ENCODE measurements around the gene GALNT2. TPM values are rescaled to one million over a fixed set of nuclear protein-coding genes. Genes with fewer than 3 reads are reported as not detected.
A peak's percentile ranks its signal among the peaks of the same experiment; 100 is the strongest.

GALNT2 gene
- total and polyA plus RNA-seq, 2 experiments from 2014 or later = 17.8 to 48.3 TPM

GRCh38 chr1:230144010-230144614, 77.1 kb downstream of the GALNT2 start (continued):
- TF ChIP-seq ZNF462 (CRISPR knock-in tag; IDR thresholded peaks at IDR 0.05) = no peak

- Mint-ChIP-seq H3K27me3 (ENCODE audit: insufficient read depth, low read depth, poor library complexity) (peaks cover 6% of the 10 kb centered on the region), H3K36me3 (ENCODE audit: low read depth) (no peaks in the 10 kb centered on the region), H3K27ac (peak overlapping the region; percentile 70), H3K9me3 (no peaks in the 10 kb centered on the region), H3K4me3 (no peak overlapping the region), H3K4me1 (peaks cover 81% of the 10 kb centered on the region)
- no peak overlapping the region for H3K27ac ChIP-seq (ENCODE audit: low read depth)
- no peak overlapping the region for H3K4me3 ChIP-seq
- H3F3A ChIP-seq (replicated peaks; ENCODE audit: low read depth) = no peaks in the 10 kb centered on the region
- H3K27me3 ChIP-seq (ENCODE audit: insufficient read depth) = no peaks in the 10 kb centered on the region
- no peak overlapping the region for H2AFZ ChIP-seq
- H3K36me3 ChIP-seq (ENCODE audit: insufficient read depth) = no peaks in the 10 kb centered on the region
- H3K4me1 ChIP-seq (ENCODE audit: insufficient read depth) = peaks cover 30% of the 10 kb centered on the region
- H3K9me2 ChIP-seq (ENCODE audit: insufficient read depth) = no peaks in the 10 kb centered on the region
- H3K79me2 ChIP-seq (replicated peaks; ENCODE audit: insufficient read depth) = peaks cover 53% of the 10 kb centered on the region
- ATAC-seq (no peak; the same call in 2 of the 3 replicates), DNase-seq (ENCODE audit: low spot score) (no peak)
- H4K20me1 ChIP-seq (replicated peaks; ENCODE audit: insufficient read depth) = peaks cover 8% of the 10 kb centered on the region
- no peak overlapping the region for H3K4me2 ChIP-seq
- TF ChIP-seq EZH2 (IDR thresholded peaks at IDR 0.05; ENCODE audit: low read depth, unreplicated experiment) (no peak), CREB1 (CRISPR knock-in tag; IDR thresholded peaks at IDR 0.05; ENCODE audit: low read depth) (no peak), ETS1 (IDR thresholded peaks at IDR 0.05) (no peak), ZNF331 (CRISPR knock-in tag; IDR thresholded peaks at IDR 0.05; ENCODE audit: low read depth) (no peak), ZNF114 (CRISPR knock-in tag; IDR thresholded peaks at IDR 0.05) (no peak), EZH2phosphoT487 (IDR thresholded peaks at IDR 0.05; ENCODE audit: unreplicated experiment) (no peak), REST (IDR thresholded peaks at IDR 0.05; ENCODE audit: unreplicated experiment) (no peak), JUNB (IDR thresholded peaks at IDR 0.05; ENCODE audit: unreplicated experiment) (no peak)
- TF ChIP-seq, protein P1, sequence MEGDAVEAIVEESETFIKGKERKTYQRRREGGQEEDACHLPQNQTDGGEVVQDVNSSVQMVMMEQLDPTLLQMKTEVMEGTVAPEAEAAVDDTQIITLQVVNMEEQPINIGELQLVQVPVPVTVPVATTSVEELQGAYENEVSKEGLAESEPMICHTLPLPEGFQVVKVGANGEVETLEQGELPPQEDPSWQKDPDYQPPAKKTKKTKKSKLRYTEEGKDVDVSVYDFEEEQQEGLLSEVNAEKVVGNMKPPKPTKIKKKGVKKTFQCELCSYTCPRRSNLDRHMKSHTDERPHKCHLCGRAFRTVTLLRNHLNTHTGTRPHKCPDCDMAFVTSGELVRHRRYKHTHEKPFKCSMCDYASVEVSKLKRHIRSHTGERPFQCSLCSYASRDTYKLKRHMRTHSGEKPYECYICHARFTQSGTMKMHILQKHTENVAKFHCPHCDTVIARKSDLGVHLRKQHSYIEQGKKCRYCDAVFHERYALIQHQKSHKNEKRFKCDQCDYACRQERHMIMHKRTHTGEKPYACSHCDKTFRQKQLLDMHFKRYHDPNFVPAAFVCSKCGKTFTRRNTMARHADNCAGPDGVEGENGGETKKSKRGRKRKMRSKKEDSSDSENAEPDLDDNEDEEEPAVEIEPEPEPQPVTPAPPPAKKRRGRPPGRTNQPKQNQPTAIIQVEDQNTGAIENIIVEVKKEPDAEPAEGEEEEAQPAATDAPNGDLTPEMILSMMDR (conservative IDR thresholded peaks at IDR 0.05; ENCODE audit: low read depth in 2 of 2) = no peak
Measured at GRCh38 chr1:230144758-230145504, 77.9 kb downstream of the GALNT2 start.

Measured in GM23338 (cell line).